Measurements from ENCODE around the gene CAPN11.

CAPN11 gene

DNA sequence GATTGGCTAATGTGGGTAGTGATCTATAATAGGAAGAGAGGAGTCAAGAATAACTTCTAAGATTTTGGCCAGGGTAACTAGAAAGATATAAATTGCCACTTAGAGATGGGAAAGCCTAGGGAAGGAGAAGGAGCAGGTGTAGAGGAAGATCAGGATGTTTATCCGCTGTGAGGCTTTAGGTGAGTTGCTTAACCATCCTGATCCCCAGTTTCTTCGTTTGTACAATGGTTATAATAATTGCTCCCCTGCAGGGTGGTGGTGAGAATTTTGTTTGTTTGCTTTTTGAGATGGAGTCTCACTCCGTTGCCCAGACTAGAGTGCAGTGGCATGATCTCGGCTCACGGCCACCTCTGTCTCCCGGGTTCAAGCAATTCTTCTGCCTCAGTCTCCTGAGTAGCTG lies 55.7 kb downstream of the CAPN11 start:
- DNase-seq (ENCODE audit: low read depth), result no peak

GRCh38 chr6:44216677-44217331 lies 58.2 kb downstream of the CAPN11 start, which contains the start of gene MYMX:
TSS of gene MYMX (plus strand) at chr6:44216926. CDS start at chr6:44217472, 546 bp downstream.
- no peak for DNase-seq (ENCODE audit: low read depth)

- DNase-seq (ENCODE audit: low read depth), result peak; percentile 37
These were observed 58.9 kb downstream of the CAPN11 start for GRCh38 chr6:44217332-44218143.

DNA sequence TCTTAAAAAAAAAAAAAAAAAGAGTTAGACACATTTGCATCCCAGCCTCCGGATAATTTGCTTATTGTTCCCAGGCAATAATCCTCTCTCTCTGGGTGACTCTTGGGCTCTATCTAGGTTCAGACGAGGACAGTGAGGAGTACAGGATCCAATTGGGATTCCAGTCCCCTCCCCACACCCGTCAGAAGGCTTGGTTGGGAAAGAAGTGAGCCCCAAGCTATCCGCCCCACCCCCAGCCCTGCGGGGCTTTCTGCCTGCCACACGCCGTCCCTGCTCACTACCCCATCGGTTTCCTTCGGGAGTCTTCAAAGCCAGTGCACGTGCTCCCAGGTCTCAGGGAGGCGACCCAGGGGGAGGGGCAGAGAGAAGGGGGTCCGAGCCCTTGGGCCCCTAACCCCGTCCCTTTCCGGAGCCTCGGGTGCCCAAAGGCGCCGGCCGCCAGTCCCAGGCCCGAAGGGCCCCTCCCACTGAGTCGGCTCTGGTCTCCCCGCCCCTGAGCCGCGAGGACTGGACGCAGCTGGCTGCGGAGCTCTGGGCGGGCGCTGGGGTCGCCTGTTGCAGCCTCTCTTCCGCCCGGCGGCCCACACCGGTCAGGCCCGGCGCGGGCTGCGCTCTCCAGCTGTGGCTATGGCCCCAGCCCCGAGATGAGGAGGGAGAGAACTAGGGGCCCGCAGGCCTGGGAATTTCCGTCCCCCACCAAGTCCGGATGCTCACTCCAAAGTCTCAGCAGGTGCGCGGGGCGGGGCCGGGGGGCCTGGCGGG lies 60.6 kb downstream of the CAPN11 start:
- peak; percentile 27 for DNase-seq (ENCODE audit: low read depth)

- no peak for DNase-seq (ENCODE audit: low read depth)
These were observed 61.5 kb downstream of the CAPN11 start for GRCh38 chr6:44219815-44220784.

- no peak for DNase-seq (ENCODE audit: low read depth)
These were observed 62.3 kb downstream of the CAPN11 start for GRCh38 chr6:44220913-44221290.

GRCh38 chr6:44221291-44221960 lies 62.8 kb downstream of the CAPN11 start:
- DNase-seq (ENCODE audit: low read depth), result peak; percentile 83

GRCh38 chr6:44221961-44222335 lies 63.3 kb downstream of the CAPN11 start:
- DNase-seq (ENCODE audit: low read depth), result no peak

DNA sequence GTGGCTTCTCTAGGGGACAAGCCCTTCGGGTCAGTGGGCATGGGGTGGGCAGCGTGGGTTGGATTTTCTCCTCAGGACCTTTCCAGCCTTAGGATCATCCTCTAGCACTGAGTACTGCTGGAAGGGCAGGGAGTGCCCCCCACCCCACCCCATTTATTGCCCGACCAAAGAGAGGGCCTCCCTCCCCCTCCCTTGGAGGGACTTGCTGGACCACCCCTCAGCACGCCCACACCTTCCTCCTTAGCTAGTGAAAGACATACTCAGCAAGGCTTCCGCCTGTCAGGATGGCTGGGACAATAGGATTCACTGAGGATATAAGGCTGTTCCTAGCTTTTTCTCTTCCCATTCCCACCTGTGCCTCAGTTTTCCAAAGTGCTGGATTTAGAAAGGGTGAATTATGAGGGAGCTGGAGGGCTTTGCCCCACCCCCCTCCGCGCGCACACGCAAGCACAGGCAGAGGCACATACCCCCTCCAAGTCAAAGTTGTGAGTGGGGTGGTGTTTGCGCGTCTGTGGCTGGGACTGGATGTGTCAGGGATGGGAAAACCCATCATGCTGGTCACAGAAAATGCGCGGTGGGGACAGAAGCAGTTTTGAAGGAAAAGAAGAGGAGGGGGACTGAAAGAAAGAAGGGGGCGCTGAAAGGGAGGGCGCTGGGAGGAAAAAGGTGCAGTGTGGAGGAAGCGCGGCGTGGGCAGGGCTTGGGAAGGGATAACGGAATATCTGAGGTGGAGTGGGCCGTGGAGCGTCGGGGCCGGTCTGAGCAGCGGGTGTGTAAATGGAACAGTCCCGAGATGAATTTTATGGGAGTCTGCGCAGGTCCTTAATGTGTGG lies 64.1 kb downstream of the CAPN11 start:
- no peak for DNase-seq (ENCODE audit: low read depth)

- peak; percentile 29 for DNase-seq (ENCODE audit: low read depth)
These were observed 64.9 kb downstream of the CAPN11 start, which contains the start of gene SLC29A1 for GRCh38 chr6:44223319-44224028. TSS of gene SLC29A1 (plus strand) at chr6:44223595. CDS start at chr6:44227314, 3,719 bp downstream.

DNA sequence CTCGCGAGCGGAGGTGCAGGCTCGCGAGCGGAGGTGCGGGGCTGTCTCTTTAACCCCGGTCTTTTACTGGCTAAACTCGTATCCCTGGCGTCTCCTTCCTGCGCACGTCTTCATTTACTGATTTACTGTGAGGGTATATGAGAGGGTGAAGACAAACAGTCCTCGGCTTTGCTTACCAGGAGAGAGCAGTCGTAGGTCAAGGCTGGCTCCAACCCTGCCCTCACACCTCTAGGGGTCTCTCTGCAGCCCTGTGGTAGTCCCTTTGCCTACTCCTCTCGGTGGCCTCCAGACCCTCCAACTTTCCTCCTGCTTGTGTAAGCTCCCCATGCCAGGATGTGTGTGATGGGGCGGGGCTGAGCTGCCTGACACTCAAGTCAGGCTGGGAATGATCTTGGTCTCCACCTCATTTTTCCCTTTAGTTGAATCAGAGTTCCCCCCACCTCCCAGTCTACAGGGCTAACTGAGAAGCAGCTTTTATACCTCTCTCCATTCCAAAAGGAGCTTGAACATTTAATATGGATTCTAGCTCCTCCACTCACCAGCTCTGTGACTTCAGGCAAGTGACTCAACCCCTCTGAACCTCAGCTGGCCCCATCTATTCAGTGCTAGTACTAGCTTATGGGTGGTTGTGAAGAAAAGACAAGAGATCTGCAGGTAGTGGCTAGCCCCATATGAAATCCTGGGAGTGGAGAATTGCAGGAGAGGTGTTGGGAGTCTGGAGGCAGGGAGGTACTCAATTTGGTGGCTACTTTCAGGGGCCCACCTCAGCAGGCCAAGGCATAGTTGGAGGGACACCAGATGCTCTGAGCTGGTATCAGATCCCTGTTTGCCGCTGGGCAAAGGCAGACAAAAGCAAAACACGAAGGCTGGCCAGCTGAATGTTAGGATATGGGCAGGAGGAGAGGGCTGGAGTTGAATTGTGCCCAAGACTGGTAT lies 65.7 kb downstream of the CAPN11 start:
- DNase-seq (ENCODE audit: low read depth), result no peak

DNA sequence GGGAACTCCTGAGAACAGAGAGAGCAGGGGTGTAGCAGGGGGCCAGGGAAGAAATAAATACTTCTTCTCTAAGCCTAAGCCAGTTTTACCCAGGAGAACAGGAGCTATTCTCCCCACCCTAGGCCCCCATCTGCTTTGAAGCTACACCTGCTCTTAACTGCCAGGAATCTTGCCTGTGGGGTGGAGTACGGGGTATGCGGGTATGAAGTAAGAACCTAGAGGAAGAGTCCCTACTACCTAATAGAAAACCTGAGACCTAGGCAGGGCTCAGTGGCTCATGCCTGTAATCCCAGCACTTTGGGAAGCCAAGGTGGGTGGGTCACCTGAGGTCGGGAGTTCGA lies 66.3 kb downstream of the CAPN11 start:
- DNase-seq (ENCODE audit: low read depth), result no peak

- DNase-seq (ENCODE audit: low read depth), result no peak
These were observed 67.1 kb downstream of the CAPN11 start for GRCh38 chr6:44225579-44226325.

- DNase-seq (ENCODE audit: low read depth), result no peak
These were observed 67.9 kb downstream of the CAPN11 start for GRCh38 chr6:44226368-44227147.

DNA sequence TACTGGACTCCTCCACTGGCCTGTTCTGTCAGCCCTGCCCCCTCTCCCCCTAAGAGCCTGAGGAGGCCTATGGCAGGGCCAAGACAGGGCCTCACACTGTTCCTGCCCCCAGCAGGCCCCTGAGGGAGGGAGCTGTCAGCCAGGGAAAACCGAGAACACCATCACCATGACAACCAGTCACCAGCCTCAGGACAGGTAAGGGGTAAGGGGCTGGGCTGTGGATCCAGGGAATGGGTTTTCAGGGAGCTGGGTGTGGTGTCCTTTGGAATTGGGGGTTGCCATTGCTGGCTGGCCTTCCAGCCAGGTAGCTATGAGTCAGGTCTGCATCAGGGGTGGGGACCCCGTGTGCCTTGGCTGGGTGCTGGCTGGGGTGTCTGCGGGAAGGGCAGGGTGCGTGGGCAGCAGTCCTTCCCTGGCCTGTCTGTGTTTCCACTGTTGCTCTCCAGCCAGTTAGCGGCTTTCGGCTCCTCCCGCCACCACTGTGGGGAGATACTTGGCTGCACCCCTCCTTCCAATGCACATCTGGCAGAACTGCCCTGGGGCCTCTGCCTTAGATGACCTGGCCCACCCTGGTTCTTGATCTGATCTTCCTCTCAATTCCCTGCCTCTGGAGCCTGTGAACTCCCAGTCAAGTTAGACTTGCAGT lies 68.7 kb downstream of the CAPN11 start:
- DNase-seq (ENCODE audit: low read depth), result no peak

GRCh38 chr6:44228031-44228430 lies 69.4 kb downstream of the CAPN11 start:
- no peak for DNase-seq (ENCODE audit: low read depth)

Measured in fibroblast of gingiva (primary cell).